NCI-H524 (cell line): ENCODE data around the gene CDC42SE2.

Experiments used
- DNase-seq, 2 experiments: peaks; one replicate each; lab custom pipeline; 2025; lab: John Stamatoyannopoulos, UW

CDC42SE2 gene

DNA sequence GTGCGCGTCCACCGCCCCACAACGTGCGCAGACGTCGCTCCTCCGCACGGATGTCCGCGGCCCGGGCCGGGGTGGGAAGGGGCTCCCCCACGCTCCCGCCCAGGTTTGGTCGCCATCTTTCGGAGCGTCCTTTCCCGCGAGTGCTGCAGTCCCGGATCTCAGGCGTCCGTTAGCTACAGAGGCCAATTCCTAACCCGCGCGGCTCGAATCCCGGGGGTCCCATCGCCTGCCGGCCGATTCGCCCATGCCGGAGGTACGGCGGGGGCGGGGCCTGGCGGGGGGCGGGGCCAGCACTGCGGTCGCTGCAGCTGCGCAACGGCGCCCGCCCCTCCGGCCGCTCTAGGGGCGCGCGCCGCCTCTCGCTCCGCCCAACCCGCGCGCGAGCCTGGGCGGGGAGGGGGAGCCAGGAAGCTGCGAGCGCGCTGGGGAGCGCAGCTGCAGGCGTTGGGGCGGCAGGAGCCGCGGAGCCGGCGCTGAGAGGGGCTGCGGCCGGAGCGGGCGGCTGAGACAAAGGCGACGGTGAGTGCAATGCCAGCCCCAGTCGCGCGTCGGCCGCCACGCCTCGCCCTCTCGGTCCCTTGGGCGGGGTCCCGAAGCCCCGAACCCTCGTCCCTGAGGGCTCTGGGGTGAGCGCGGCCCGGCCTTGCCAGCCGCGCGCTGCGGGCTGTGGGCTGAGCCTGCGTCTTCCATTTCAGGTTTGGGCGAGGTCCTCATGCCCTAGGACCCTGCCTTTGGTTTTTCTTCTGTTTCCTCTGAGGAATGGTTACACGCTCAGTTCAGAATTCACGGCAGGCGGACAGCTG is at the start of gene CDC42SE2:
Gene CDC42SE2 (plus strand): TSS at position 406 of the 803 bp plus-strand sequence. CDS start 95,441 bp downstream, outside the sequence.
- peak; percentile 71 to 86 for DNase-seq

DNA sequence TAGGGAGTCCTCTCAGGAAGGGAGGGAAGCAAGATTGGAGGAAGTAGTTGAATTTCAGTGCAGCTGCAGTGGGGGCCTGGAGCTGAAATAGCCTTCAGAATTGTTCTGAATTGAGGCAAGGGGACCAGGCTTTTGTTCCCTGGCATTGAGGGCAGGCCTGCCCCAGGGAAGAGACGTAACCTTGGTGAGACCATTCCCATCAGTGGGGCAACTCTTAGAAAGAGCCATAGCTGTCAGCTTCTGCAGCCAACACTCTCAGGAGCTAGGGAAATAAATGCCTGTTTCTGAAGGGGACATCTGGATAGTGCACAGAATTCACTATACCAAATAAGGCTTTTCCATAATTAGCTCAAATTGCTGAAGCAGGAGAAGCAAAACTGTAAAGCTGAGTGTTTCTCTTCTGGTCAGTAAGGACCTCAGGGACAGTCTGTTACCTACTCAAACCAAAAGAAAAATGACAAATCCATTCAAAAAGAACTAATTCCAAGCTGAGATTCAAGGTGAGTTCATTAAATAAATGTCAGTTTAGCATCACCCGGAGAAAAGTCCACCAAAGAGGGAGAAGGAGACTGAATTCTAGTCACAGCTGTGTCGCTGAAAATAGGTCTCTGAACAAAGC is 49.1 kb upstream of the CDC42SE2 start:
- DNase-seq, result peak in 1 of 2 experiments; percentile 47

DNA sequence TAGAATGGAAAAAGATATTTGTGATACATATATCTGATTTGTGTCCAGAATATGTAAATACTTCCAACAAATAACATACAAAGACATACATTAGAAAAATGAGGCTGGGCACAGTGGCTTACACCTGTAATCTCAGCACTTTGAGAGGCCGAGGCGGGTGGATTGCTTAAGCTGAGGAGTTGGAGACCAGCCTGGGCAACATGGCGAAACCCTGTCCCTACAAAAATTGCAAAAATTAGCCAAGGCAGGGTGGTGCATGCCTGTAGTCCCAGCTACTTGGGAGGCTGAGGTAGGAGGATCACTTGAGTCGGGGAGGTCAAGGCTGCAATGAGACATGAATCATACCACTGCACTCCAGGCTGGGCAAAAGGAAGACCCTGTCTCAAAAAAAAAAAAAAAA is 46.1 kb upstream of the CDC42SE2 start:
- no peak for DNase-seq

GRCh38 chr5:131218392-131218791 is 45.5 kb upstream of the CDC42SE2 start:
- no peak for DNase-seq

DNA sequence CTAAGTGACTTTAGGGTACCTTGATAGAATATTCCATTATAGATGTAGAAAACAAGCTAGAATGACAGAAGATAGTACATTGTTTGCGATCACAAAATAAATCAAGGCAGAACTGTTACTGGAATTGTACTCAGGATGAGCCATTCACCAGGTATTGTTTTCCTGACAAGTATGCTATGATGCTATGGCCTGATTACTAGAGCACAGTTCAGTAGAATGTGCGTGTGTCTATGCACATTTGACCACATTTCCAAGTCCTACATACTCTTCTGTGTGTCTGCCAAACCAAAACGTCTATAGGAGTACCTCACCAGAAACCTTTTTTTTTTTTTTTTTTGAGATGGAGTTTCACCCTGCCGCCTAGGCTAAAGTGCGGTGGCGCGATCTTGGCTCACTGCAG is 43.3 kb upstream of the CDC42SE2 start:
- no peak for DNase-seq

DNA sequence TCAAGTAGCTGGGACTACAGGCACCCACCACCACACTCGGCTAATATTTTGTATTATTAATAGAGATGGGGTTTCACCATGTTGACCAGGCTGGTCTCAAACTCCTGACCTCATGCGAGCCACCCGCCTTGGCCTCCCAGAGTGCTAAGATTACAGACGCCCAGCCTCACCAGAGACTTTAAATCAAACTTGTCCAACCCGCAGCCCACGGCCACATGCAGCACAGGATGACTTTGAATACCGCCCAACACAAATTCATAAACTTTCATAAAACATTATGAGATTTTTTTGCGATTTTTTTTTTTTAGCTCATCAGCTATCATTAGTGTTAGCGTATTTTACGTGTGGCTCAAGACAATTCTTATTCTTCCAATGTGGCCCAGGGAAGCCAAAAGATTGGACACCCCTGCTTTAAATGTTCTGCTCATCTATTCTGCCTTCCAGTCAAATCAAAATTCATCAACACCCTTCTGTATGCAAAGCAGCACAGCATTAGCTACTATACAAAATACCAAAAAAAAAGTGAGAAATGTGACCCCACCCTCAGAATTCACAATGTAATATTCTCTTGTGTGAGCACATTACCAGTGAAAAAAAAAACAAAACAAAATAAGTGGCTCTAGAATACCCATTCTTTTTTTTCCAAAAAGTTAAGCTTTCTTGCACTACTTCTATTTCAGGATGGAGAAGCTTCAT is 42.7 kb upstream of the CDC42SE2 start:
- DNase-seq, result no peak

- no peak for DNase-seq
Measured at GRCh38 chr5:131221888-131222287, 42.0 kb upstream of the CDC42SE2 start.

- DNase-seq, result no peak
Measured at GRCh38 chr5:131222731-131223130, 41.1 kb upstream of the CDC42SE2 start.

DNA sequence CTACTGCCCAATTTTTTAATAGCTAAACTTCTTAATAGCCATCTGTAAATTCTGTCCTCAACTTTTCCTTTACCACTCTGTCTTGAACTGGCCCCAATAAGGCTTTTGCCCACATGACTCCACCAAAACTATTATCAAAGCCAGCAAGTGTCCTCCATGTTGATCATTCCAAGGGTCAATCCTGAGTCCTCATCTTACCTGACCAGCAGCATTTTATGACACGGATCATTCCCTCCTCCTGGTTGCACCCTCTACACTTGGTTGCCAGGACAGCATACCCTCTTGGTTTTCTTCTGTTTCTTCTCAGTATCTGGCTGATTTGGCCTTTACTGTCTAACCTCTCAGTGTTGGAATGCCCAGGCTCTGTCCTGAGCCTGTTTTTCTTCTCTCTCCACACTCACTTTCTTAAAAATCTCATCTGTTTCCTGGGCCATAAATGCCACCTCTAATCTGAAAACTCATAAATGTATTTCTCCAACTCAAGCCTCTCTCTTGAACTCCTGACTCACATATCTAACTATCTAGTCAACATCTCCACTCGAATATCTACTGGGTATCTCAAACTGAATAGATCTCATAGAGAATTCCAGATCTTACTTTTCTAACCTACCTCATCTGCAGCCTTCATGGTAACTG is 40.0 kb upstream of the CDC42SE2 start:
- no peak for DNase-seq

- DNase-seq, result no peak
Measured at GRCh38 chr5:131224387-131225201, 39.3 kb upstream of the CDC42SE2 start.

DNA sequence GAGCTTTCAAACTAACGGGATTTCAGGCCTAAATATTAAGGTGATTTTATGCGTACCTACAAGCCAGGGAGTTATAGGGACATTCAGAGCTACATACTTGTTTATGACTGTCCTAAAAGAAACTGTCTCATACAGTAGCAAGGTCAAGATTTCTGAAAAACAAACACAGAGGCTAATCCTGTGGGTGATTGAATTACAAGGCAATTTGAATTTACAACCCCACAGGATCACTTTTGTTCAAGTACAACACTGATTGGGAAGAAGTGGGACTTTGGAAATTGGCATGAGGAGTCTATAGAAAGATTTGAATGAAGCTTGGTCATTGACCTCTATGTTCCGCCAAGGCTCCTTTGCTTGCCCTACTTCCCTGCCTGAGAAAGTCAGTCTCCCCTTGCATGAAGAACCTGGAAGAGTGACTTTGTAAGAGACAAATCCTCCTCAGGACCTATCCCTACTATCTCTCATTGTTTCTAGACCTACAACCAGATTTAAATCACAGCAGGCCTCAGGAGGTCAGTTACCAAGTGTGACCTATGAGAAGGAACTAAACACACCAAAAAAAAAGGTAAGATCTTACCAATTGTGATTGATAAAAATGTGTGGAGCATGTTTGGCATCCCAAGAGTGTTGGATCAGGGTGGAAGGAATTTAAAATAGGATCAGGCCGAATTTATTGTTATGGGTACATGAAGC is 38.4 kb upstream of the CDC42SE2 start:
- no peak for DNase-seq

- DNase-seq, result no peak
Measured at GRCh38 chr5:131226899-131227298, 37.0 kb upstream of the CDC42SE2 start.

DNA sequence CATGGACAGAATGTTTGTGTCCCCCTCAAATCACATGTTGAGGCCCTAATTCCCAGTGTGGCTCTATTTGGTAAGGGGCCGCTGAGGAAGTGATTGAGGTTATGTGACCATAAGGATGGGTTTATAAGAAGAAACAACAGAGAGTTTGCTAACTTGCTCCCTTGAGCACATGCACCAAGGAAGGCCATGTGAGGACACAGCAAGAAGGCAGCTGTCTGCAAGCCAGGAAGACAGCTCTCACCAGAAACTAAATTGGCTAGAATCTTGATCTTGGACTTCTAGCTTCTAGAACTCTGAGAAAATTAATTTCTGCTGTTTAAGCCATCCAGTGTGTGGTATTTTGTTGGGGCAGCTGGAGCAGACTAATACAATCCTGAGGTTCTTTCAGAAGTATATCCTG is 35.2 kb upstream of the CDC42SE2 start:
- DNase-seq, result no peak

- no peak for DNase-seq
Measured at GRCh38 chr5:131229623-131230022, 34.2 kb upstream of the CDC42SE2 start.

- peak in 1 of 2 experiments; percentile 21 for DNase-seq
Measured at GRCh38 chr5:131230406-131230805, 33.4 kb upstream of the CDC42SE2 start.

DNA sequence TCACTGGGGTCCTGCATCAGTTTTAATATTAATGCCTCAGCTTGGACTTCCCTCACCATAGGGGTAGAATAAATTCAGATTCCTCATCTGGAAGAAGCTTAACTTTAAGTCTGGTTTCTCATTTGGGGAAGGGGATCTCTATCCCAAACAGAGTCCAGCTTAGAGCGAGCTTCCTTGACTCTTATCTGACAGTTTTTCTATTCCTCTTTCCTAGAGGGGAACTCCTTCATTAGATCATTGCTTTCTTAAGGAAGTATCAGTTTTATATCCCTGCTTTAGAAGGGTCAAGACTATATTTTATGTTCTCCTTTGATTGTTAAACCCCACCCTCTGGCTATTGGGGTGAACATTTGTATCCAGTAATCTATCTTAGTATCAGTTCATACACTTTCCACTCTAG is 24.2 kb upstream of the CDC42SE2 start:
- no peak for DNase-seq

- no peak for DNase-seq
Measured at GRCh38 chr5:131242728-131243255, 21.1 kb upstream of the CDC42SE2 start.

DNA sequence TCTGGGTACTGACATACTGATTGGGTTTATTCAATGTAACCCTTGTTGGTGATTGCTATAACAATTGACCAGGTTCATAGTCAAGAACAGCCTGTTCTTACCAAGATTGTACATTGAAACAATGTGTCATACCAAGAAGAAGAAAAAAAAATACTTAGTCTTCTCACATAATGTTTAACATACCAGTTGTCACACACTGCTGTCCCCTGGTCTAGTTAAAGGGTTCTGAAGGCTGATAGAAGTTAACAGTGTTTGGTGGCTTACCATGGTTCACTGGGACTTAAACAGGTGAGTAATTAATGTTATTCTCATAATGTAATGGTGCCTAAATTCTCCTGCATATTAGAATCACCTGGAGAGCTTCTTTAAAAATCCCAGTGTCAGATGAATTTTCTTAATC is 18.5 kb upstream of the CDC42SE2 start:
- DNase-seq, result no peak

DNA sequence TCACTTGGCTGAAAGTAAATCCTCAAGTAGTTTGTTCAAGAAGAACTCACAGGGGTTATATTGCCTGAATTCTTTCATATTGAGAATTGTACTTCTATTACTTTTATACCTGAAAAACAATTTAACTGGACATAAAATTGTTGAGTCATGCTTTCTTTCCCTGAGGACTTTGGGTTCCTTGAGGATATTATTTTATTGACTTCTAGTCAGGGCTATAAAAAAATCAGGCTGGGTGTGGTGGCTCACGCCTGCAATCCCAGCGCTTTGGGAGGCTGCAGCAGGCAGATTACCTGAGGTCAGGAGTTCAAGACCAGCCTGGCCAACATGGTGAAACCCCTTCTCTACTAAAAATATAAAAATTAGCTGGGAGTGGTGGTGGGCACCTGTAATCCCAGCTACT is 17.9 kb upstream of the CDC42SE2 start:
- no peak for DNase-seq

GRCh38 chr5:131246504-131246903 is 17.3 kb upstream of the CDC42SE2 start:
- no peak for DNase-seq
